CD4-positive, alpha-beta T cell treated with Interleukin-4 for 4 hours (primary cell): ENCODE data around the gene MEIS1.
"Not testable (repeated sequence)": the region's sequence is repeated elsewhere in the genome, so short reads cannot be mapped to it uniquely, and the experiment has no call there.

Source experiments
- DNase-seq: peaks from one replicate; pipeline ENCODE4 v3.0.0-alpha.2; 2020

The MEIS1 gene

DNA sequence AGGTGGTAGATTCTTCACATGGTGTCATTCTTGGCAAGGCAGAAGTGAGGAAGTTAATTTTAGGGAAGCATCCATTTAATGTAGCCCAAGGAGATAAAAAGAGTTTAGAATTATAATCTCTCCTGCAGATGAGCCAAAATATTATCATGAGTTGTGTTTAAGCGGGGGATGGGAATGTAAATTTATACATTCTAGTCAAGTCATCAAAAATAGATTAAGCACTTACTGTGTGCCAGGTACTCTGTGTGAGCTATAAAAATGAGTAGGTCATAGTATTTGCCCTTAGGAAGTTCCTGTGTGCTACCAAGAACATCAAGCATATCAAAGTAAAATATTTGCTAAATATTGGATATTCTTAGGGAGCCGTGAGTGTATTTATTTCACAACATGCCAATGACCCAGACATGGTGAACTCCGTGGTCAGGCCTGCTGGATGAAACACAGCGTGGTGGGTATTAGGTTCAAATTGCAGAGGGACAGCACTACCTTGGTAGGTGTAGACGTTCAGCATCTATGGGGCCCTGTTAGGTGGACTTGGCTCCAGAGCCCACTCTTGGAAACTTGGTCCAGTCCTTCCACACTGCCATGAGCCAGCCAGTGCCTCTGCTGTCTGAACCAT, 37.4 kb downstream of the MEIS1 start:
- DNase-seq: no peak

DNA sequence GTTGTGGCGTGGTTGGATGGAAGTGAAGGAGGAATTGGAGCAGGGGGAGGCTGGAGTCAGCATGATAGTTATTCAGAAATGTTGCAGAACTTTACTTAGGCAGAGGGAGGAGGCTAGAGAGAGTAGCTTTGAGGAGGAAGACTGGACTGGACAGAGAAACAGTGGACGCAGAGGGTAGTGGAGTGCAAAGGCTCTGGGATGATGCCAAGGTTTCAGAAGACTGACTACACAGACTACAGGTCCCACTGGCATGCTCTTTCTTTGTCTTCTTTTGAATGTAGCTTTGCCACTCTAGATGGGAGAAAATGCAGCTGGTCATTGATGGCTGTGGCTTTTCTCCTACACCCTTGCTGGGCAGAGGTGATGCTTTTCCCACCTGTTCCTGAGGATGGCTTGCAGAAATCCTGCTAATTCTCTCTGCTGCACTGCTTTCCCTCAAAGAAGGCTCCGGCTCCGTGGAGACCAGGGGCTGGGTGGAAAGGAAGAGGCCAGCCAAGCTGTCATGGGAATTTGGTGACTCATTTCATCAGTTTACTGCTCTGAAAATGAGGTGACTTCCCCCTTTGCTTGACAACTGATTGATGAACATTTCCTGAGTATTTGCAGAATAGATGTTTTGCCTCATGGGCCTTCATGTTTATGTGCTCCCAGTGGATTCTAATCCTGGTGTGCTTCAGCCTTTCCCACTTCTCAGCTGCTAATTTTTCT, 42.4 kb downstream of the MEIS1 start:
- DNase-seq: no peak

DNA sequence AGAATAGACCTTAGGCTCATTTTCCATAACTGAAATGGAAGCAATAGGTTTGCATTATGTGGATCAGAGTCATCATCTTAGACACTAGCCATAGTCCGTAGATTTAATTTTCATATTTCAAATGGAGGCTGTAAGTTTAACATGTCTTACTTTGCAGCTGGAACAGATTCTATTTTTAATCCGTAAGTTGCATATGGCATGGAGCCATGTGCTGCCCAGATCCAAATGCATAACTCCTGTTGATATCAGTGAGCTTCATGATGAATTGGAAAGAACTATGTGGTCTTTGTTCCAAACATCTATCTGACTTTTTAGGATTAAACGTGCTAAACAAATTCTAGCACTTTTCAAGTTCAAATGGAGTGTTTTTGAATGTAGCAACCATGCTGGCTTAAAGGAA, 43.4 kb downstream of the MEIS1 start:
- no peak for DNase-seq

DNA sequence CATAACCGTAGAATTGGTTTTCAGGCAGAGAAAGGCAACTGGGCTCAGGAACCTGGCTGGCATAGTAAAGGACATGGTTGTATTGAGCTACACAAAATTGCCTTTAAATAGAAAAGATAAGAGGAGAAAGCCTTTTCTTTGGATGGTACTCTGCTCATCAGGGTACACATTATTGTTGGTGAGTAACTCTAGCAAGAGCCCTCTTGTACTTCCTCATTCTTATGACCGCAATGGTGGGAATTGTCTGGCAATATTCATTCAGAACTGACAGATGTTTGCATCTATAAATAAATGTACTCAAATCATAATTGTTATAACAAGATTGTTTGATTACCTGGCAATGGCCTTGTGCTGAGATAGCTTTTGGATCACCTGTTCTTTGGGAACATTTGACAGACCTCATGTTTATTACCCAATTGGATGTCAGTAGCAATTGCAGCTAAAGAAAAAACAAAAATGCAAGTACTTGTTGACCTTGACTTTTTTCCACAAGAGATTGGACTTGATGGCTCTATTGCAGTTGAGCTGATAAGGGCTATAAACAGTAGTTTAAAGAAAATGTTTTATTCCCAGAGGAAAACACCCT, 43.9 kb downstream of the MEIS1 start:
- no peak for DNase-seq

- DNase-seq: no peak
These were observed 46.2 kb downstream of the MEIS1 start for GRCh38 chr2:66481100-66481549.

GRCh38 chr2:66485252-66485651, 50.3 kb downstream of the MEIS1 start:
- not testable (repeated sequence) for DNase-seq

- DNase-seq: no peak
These were observed 54.0 kb downstream of the MEIS1 start for GRCh38 chr2:66488946-66489345.

DNA sequence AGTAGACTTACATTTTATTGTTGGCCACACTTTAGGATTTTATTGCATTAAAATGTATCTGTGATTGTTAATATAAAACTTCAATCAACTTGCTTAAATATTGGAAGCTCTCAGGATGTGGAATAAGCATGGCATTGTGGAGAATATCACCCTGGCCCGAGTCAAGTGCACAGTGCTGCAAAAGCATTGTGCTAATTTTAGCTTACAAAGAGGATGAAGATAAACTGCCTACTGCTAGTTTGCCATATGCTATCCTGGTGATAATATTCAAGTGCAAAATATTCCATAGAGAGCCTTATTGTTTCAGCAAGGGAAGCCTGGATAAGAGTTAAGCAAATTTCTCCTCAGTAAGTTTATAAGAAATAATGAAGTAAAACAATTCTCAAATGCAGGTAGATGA, 54.5 kb downstream of the MEIS1 start:
- DNase-seq: no peak

GRCh38 chr2:66490588-66491001, 55.7 kb downstream of the MEIS1 start:
- no peak for DNase-seq

- DNase-seq: no peak
These were observed 59.8 kb downstream of the MEIS1 start for GRCh38 chr2:66494708-66495107.

DNA sequence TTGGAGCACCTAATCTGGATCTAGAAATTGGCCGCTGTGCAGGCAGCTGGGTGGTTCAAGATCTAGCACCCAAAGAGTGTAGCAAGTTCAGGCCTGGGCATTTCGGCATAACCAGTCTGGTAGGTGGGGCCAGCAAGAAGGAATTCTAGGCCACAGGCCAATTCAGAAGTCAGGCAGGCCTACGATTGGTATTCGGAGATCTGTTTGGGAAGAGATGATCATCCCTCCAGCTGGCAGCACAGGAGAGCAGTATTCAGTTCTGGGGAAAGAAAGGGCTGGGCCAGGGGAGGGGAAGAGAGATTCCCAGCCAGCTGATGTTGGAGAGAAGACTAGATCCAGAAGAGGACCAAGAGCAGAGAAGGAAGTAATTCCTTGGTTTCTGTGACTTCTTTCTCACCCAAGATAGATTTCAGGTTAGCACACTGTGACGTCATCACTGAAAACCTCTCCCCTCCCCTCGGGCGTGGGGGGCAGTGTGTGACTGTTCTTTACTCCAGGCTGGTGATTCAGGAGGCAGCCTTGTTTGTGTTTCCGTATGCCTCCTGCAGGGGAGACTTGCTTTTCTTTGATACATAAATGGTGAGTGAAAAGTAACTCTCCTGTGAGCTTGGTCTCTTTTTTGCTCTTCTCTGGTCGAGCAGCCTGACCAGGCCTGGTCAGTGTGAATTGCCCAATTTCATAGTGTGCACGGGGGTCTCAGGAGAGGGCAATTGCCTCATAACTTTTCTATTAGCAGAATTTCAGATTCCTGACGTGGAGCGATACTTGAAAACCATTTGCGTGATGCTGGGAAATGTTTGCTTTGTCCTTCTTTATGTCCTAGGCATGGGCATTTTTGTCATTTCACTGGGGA, 61.1 kb downstream of the MEIS1 start:
- no peak for DNase-seq

DNA sequence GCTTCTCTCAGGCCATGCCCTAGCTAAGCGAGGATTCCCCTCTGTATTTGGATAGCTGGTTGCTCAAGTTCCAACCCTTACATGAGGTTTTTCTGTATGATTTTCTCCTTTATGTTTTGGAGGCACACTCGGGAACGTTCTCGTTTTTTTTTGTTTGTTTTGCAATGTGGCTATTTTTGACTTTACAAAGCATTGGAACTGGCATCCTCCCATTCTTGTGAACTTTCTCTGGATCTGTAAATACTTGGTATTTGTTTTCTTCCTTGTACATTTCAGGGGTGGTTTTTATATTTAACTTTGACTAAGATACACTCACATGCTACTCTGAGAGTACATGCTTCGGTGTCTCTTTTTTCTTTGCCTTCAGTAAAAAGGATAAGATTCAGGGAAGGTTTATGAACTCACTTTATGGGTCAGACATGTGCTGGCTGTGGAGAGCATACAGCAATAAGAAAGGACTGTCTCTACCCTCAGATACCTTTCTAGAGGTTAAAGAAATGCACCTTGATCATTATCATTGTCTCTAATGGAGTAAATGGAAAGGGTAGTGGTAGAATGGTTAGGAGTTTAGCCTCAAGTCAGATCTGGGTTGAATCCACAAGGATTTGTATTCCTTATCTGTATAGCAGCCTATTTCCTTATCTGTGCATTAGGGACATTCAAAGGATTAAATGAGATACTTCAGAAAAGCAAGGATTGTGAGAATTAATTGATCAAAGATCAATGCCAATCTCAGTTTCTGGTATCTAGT, 61.9 kb downstream of the MEIS1 start:
- no peak for DNase-seq

DNA sequence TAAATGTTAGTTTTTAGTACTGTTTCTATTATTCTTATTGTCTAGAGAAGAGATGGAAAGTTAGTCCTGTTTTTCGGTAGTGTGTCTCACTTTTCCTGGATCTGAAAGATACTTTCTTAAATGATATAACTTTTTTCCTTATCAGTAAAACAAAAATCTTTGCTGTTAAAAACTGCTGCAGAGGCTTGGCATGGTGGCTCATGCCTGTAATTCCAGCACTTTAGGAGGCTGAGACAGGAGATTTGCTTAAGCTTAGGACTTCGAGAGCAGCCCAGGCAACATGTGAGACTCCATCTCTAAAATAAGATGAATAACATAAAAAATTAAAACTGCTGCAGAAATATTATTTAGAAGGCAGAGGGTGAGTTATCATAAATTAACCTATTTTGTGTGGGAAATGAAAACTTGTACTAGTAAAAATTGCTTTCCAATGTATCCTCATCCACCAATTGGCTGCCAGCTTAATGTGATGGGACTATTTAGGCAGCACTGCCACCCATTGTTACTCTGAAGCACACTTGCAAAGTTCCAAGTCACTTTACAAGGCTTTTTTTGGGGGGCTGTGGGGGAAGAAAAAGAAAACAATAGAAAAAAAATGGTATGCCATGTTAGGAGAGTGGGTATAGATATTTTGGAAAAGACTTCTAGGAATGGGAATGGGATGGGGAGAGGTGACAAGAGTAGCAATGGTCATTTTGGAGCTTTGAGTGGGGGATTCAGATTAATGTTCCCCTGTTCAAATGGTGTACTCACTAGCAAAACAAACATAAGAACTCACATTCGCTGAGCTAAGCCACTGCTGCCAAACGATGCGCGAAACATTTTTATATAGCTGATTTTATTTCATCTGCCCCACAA, 62.7 kb downstream of the MEIS1 start:
- no peak for DNase-seq

- DNase-seq: no peak
These were observed 63.5 kb downstream of the MEIS1 start for GRCh38 chr2:66498289-66498975.

GRCh38 chr2:66501267-66501666, 66.3 kb downstream of the MEIS1 start:
- DNase-seq: no peak

DNA sequence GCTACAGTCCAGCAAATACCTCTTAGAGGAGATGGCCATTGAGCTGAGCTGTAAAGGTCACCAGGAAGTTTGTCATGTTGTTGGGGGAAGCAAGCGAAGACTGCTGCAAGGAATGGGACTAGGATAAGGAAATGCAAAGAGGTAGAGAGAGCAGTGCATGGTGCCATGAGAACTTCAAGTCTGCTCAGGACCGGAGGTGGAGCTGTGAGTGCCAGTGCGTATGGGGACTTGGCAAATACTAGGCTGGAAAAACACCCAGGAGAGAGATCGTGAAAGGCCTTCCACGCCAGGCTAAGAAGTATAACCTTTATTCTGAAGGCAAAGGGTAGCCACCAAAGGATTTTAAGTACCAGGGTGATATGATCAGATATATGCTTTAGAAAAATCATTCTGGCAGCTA, 71.3 kb downstream of the MEIS1 start:
- no peak for DNase-seq

- no peak for DNase-seq
These were observed 72.8 kb downstream of the MEIS1 start for GRCh38 chr2:66507673-66508201.

DNA sequence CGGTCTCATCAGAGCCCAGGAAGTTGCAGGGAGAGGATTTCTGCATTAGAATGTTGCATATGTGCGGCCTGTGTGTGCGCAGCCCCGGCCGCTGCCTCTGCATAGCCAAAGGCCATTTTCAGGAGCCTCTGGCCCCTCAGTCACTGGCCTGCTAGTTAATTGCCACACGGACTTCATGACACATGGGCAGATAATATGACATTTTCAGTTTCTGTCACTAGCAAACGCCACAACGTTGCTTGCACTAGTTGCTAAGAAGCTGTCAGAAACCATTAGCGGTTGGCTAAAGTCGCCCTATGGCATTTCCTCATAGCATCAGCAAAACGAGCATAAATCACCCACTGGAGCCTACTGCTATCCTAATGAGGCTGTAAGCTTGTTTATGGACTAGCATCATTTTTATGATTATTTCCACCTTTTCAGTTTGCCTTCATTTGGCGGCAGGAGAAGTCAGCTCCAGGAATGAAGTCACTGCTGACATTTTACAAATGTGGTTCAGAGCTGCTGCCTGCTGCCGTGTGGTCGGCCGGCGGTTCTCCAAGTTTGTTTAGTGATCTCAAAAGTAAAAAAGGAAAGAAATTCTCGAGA, 73.7 kb downstream of the MEIS1 start:
- DNase-seq: no peak

- DNase-seq: no peak
These were observed 74.4 kb downstream of the MEIS1 start for GRCh38 chr2:66509326-66509811.

DNA sequence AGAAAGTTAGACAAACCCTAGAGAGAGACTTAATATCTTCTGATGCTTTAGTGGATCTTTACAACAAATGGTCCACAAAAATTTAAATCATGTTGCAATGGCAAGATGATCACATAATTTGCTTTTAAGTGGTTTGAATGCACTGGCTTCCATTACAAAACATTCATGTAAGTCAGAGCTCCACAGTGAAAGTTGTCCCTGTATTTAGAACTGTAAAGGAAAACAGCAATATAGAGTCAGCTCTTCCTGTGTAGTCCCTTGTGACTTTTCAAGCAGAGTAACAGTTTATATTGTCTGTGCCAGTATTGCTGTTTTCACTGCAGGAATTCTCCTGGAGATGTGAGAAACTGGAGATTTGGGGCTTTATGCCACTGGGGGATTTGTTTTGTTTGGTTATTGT, 77.7 kb downstream of the MEIS1 start:
- no peak for DNase-seq
